Measurements from ENCODE around the gene CAVIN3.

CAVIN3 gene

GRCh38 chr11:6320411-6321155, at the start of gene CAVIN3:
Gene CAVIN3, minus strand, starts transcription at chr11:6320501. Its CDS starts 25 bp downstream, at chr11:6320476.
- H3K36me3 ChIP-seq (ENCODE audit: insufficient read depth) = no peaks in the 10 kb centered on the region
- no peak for TF ChIP-seq CTCF (conservative IDR thresholded peaks at IDR 0.05; ENCODE audit: low read depth, low read length)
- H3K79me2 ChIP-seq (ENCODE audit: insufficient read depth, low read depth) = no peaks in the 10 kb centered on the region
- H3K27me3 ChIP-seq (ENCODE audit: insufficient read depth, low read depth) = no peaks in the 10 kb centered on the region
- H4K20me1 ChIP-seq (ENCODE audit: insufficient read depth) = no peaks in the 10 kb centered on the region
- H3K27ac ChIP-seq = no peak within 1 kb of the TSS
- no peak within 1 kb of the TSS for H3K9ac ChIP-seq
- no peak within 1 kb of the TSS for H2AFZ ChIP-seq (ENCODE audit: low read depth)
- no peaks in the 10 kb centered on the region for H3K4me1 ChIP-seq (ENCODE audit: low read depth, poor library complexity, severe bottlenecking)
- no peak within 1 kb of the TSS for H3K4me3 ChIP-seq (IDR thresholded peaks at IDR 0.05; ENCODE audit: insufficient read depth, low read depth, low read length)
- H3K4me2 ChIP-seq = no peak within 1 kb of the TSS

- H3K4me2 ChIP-seq = no peak overlapping the region
- no peak overlapping the region for H3K4me3 ChIP-seq (IDR thresholded peaks at IDR 0.05; ENCODE audit: insufficient read depth, low read depth, low read length)
- H2AFZ ChIP-seq (ENCODE audit: low read depth) = no peak overlapping the region
These were observed 45.4 kb upstream of the CAVIN3 start for GRCh38 chr11:6365659-6366058.

GRCh38 chr11:6362873-6363678, 42.8 kb upstream of the CAVIN3 start:
- peak; percentile 73 for TF ChIP-seq CTCF (conservative IDR thresholded peaks at IDR 0.05; ENCODE audit: low read depth, low read length)
- Histone ChIP-seq H3K27me3 (ENCODE audit: insufficient read depth, low read depth) (no peaks in the 10 kb centered on the region), H4K20me1 (ENCODE audit: insufficient read depth) (no peaks in the 10 kb centered on the region), H3K4me3 (IDR thresholded peaks at IDR 0.05; ENCODE audit: insufficient read depth, low read depth, low read length) (no peak overlapping the region), H2AFZ (ENCODE audit: low read depth) (no peak overlapping the region), H3K9ac (no peak overlapping the region), H3K36me3 (ENCODE audit: insufficient read depth) (no peaks in the 10 kb centered on the region), H3K4me1 (ENCODE audit: low read depth, poor library complexity, severe bottlenecking) (no peaks in the 10 kb centered on the region), H3K27ac (no peak overlapping the region), H3K79me2 (ENCODE audit: insufficient read depth, low read depth) (no peaks in the 10 kb centered on the region), H3K4me2 (no peak overlapping the region)

More at GRCh38 chr11:6365659-6366058, 45.4 kb upstream of the CAVIN3 start:
- Histone ChIP-seq H4K20me1 (ENCODE audit: insufficient read depth) (no peaks in the 10 kb centered on the region), H3K27me3 (ENCODE audit: insufficient read depth, low read depth) (no peaks in the 10 kb centered on the region), H3K36me3 (ENCODE audit: insufficient read depth) (no peaks in the 10 kb centered on the region), H3K4me1 (ENCODE audit: low read depth, poor library complexity, severe bottlenecking) (no peaks in the 10 kb centered on the region), H3K27ac (no peak overlapping the region), H3K9ac (no peak overlapping the region), H3K79me2 (ENCODE audit: insufficient read depth, low read depth) (no peaks in the 10 kb centered on the region)
- no peak for TF ChIP-seq CTCF (conservative IDR thresholded peaks at IDR 0.05; ENCODE audit: low read depth, low read length)

- no peak for TF ChIP-seq CTCF (conservative IDR thresholded peaks at IDR 0.05; ENCODE audit: low read depth, low read length)
- no peak overlapping the region for H3K4me3 ChIP-seq (IDR thresholded peaks at IDR 0.05; ENCODE audit: insufficient read depth, low read depth, low read length)
- no peaks in the 10 kb centered on the region for H3K36me3 ChIP-seq (ENCODE audit: insufficient read depth)
- H3K4me2 ChIP-seq = no peak overlapping the region
- H3K4me1 ChIP-seq (ENCODE audit: low read depth, poor library complexity, severe bottlenecking) = no peaks in the 10 kb centered on the region
- no peaks in the 10 kb centered on the region for H3K79me2 ChIP-seq (ENCODE audit: insufficient read depth, low read depth)
- no peaks in the 10 kb centered on the region for H4K20me1 ChIP-seq (ENCODE audit: insufficient read depth)
- no peaks in the 10 kb centered on the region for H3K27me3 ChIP-seq (ENCODE audit: insufficient read depth, low read depth)
- no peak overlapping the region for H3K9ac ChIP-seq
- no peak overlapping the region for H3K27ac ChIP-seq
- H2AFZ ChIP-seq (ENCODE audit: low read depth) = no peak overlapping the region
These were observed 42.0 kb upstream of the CAVIN3 start for GRCh38 chr11:6362185-6362872.
